CD4-positive, alpha-beta T cell treated with Interleukin-17A for 4 hours (primary cell): ENCODE data around the gene CEBPA.

ENCODE experiments used
- DNase-seq: peaks from one replicate; pipeline ENCODE4 v3.0.0-alpha.2; 2020; ENCODE audit warnings: mixed read lengths

The CEBPA gene

DNA sequence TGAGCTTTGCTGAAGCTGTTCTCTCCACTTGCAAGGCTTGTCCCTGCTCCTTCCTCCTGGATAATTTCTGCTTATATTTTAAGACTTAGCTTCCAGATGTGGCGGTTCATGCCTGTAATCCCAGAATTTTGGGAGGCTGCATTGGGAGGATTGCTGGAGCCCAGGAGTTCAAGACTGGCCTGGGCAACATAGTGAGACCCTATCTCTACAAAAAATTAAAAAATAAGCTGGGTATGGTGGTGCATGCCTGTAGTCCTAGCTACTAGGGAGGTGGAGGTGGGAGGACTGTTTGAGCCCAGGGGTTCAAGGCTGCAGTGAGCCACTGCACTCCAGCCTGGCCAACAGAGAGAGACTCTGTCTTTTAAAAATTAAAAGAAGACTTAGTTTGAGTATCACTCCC lies 31.6 kb downstream of the CEBPA start:
- DNase-seq = no peak

DNA sequence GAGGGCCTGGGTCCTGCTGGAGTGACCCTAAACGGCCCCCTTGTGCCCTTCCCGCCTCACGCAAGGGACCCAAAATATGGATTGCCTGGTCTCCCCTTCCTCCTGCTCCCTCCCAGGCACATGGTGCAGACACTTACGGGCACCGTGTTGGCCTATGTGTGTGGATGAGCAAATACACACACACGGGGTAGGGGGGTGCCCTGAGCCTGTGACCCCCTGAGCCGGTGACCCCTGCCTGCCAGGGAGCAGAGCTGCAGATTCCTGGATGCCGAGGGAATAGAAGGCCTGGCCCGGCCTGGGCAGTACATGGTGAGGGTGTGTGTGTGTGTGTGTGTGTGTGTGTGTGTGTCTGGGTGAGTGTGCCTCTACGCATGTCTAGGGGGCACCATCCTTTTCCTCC lies 33.3 kb downstream of the CEBPA start:
- DNase-seq = no peak

DNA sequence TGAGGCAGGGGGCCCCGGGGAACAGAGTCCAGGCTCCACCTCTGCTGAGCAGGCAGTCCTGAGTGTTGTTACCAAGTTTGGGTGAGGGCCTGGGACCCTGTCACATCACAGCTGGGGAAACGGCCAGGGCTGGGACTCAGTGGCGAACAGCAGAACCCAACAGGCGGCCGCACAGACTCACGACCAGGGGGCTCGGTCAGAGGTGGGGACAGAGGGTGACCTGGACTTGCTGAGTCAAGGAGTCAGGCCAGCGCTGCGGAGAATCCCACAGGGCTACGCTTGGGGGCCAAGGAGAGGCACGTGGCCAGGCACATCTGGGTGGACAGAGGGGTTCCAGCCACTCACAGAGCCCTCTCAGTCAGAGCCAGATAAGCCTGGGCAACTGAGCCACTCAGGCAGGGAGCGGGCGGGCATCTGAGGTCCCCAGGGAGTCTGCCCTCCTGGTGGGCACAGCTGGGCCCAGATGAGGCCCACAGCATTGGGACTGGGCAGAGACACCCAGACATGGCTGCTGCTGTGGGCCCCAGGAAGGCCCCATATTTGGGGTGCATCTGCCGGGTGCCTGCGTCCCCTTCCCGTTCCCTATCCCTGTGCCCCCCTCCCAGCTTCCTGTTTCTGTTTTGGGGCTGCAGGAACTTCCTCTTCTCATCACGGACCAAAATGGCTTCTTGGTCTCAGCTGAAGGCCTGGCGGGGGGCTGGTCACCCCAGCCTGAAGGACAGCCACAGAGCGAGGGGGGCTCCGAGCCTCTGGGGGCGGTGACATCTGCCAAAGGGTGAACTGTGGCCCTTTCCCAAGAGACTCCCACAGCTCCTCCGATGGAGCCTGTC lies 34.0 kb downstream of the CEBPA start:
- no peak for DNase-seq

DNA sequence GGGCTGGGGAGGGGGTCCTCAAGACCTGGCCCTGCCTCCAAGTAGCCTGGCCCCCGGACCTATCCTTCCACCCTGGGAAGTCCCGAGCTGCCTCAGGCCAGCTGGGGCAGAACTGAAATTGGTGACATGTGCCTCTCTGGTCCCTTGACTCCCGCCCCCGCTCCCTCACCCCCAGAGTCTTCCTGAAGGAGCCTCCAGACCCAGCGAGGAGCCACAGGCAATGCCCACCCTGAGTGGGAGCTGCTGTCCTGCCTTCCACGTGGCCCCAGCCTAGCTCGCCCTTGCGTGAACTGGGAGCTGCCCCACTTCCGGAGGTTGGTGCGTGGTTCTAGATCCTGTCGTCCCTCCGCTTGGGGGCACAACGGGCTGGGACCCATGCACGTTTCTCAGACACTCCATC lies 34.6 kb downstream of the CEBPA start:
- DNase-seq = no peak

DNA sequence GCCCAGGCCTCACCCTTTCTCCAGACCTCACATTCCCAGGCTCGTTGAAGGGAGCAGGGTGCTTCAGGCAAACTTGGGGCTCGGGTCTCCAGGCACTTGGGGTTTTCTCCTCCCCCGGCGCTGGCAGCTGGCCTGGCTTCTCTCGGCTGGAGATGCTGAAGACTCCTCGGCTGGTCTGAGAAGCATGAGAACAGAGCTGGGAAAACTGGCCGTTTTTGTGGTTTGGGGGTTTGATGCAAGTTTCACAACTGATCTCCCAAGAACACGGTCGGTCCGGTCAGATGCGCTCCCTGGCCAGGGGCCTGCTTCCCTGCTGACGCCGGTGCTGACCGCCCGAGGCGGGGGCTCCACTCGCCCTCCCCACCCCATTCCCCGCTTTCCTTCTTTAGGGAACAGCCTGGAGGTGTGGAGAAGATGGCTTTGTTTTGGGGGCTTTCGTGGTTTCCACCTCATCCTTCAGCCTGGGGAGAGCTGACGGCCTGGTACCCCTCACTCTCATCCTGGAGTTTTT lies 35.3 kb downstream of the CEBPA start:
- DNase-seq = no peak

DNA sequence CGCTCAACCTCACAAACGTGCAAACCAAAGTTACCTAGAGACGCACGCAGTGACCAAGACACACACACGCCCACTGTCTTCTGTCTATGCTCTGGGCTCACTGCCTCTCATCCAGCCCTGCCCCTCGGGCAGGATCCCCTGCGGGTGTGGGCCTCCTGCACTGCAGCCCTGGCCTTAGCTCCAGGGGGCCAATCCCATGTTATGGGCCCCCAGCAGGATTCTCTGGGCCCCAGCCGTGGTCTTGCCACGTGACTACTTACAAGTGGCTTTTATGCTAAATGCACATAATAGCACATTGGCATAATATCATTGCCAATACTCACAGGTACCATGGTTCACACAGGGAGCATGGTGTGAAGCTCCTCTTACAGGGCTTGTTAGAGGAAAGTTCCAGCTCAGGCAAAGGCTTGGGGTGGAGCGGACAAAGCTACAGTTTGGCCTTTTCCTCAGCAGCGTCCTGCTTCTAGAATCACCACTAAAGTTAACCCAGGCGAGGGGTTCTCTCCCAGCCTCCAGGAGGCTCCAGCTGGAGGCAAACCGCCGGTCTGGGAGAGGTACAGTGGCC lies 37.4 kb downstream of the CEBPA start:
- no peak for DNase-seq

DNA sequence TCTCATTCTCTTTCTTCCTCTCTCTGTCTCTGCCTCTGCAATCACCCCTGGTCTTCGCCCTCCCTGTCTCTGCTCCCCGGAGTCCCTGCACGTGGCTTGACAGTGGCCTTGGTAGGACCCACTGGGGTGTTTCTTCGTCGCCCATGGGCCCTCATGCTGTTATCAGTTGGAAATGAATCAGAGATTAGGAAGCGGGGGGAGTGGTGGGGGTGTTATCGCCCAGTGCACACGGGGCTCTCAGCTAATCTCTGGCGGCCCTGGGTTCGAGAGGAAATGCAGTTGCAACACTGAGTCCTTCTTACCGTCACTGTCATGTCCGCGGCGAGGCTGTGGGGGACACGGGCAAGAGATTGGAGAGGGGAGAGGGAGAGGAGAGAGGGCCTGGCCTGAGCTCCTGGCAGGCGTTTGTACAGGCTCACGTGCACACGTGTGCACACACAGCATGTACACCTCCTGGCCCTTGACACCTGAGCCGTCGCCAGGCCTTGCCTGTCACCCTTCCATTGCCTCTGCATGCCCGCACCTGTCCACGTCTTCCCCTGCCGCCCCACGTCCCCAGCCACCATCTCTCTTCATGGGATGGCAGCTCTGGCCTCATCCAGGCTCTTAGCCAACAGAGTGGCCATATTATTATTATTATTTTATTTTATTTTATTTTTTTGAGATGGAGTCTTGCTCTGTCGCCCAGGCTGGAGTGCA lies 38.9 kb downstream of the CEBPA start:
- DNase-seq = no peak

DNA sequence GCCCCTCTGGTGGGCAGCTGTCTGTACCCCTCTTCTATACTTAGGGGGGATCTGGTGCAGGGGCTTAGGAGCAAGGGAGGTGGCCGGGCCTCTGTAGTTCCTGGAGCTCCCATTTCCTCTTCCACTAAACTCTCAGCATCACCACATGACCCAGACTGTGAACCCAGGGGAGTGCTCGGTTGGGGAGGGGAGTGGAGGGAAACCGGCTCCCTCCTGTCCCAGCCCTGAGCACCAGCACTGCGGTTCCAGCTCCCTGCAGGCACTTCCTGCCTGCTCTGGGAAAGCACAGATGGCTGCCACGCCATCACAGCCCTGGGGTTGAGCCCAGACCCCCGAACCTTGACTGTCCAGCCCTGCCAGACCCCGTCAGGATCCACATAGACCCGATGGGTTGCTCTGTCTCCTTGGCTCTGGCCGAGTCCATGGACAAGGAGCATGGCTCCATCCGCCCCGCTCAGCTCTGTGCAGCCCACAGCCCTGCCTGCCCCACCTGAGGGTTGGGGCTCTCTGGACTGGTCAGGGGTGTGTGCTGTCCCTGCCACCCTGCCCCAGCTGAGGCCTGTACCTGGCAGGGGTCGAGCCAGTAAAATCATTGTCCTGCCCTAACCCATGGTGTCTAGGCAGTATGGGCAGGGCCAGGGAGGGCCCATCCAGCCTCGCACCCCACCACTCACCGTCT lies 40.7 kb downstream of the CEBPA start:
- no peak for DNase-seq

DNA sequence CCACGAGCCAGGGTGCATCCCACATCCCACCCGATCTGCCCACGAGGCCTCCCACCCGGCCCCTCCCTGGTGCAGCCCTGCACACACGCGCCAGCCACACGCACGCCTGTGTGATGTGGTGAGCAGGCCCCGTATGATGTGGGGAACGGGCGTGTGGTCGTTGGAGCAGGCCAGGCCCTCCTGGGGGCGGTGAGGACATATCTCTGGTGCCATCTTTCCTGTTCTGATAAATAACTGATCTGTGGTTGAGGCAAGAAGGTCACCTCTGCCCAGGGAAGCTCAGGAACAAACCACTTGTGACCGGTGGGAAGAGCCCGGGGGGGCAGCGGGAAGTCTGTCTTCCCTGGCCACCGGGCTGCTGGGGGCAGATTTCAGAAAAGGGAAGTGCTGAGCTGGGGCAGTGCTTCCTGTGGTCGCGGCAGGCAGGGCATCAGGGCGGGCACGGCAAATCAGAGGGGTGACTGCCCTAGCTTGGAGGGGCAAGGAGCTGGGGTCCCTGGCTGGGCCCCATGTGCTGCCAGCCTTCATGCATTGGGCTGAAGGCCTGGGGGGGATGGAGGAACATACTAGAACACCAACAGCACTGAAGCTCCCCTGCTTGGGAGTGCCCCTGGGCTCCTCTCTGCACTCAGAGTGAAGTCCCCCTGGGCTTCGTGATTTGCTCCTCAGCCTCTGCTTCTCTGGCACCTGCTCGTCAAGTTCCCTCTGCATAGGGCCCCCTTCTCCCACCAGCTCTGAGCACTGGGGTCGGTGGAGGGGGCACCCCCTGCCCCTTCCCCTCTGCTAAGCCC lies 41.5 kb downstream of the CEBPA start:
- no peak for DNase-seq

DNA sequence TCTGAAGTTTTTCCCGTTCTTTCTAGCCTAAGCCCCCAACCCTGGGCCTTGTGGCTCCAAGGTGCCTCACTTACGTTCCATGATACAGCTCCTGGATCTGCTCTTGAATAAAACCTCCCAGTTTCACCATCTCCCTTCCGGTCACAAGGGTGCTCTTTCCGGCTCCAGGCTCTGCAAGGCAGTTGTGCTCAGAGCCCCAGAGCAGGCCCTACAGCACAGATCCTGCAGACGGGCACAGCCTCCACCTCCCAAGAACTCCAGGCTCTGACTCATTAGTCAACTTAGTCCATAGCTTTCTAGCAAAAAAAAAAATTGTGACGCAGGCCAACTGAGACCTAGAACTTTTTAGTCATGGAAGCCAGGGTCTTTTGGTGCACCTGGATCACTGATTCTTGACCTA lies 42.8 kb downstream of the CEBPA start:
- no peak for DNase-seq

DNA sequence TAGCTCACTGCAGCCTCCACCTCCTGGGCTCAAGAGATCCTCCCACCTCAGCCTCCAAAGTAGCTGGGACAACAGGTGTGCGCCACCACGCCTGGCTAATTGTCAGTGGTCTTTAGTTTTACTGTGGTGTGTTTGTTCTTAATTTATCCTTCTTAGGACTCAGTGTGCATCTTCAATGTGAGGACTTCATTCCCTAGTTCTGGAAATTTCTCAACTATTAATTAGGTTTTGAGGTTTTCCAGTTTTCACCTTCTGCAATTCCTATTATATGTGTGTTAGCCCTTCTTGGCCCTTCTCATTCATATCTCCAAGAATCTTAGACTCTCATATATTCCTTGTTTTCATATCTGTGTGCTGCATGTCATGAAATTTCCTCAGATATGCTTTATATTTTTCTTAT lies 44.5 kb downstream of the CEBPA start:
- no peak for DNase-seq

DNA sequence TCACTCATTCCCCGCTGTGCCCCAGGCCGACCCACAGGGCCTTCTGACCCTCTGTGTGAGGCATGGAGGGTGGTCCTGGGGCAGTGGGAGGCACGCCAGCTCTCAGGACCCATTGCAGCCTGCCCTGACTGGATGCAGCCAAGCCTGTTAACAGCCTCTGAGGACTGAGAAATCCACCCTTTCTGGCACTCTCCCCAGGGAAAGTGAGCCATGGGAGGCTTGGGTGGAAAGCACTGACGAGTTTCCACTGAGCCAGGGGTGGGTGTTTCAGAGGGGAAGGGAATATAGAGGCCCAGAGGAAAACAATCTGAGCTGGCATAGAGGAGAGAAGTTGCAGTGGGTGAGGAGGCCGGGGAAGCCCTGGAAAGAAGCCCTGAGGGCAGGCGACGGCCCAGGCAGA lies 46.1 kb downstream of the CEBPA start:
- DNase-seq = no peak

DNA sequence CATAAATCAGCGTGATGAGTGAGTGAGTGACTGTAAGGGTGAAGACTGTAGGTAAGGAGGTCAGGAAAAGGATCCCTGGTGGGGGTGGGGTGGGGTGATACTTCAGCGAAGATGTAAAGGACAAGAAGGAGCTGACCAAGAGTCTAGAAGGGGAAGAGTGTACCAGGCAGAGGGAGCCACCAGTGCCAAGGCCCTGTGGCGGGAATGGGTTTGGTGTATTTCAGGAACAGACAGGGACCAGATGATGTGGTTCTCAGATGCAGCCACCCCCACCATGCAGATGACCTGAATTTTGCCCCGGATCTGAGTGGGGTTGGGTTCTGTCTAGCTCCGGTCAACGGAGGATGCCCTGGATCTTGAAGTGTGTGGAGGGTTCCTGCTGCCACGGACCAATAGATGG lies 46.6 kb downstream of the CEBPA start:
- DNase-seq = no peak

DNA sequence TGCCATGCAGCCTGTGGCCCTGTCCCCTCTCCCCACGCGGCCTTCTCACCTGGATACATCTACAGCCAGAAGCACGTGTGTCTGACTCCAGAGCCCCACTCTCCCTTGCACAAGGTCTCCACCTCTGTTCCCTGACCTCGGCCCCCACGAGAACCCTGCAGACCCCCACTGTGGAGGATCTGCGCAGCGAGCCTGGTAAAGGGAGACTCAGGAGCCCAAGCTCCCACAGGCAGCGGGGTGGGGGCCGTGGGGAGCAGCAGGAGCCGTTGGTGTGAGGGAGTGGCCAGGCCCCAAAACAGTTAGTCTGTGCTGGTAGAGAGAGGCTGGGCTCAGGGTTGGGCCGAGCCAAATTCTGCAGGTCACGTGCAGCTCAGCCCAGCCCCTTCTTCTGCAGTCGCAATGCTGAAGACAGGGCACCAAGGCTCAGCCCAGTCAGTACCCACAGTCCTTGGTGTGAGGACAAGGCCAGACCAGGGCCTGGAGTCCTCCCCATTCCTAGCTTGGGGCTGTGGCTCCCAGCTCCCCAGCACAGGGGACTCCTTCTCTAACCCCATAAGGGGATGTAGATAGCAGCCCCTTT lies 48.0 kb downstream of the CEBPA start:
- DNase-seq = no peak

DNA sequence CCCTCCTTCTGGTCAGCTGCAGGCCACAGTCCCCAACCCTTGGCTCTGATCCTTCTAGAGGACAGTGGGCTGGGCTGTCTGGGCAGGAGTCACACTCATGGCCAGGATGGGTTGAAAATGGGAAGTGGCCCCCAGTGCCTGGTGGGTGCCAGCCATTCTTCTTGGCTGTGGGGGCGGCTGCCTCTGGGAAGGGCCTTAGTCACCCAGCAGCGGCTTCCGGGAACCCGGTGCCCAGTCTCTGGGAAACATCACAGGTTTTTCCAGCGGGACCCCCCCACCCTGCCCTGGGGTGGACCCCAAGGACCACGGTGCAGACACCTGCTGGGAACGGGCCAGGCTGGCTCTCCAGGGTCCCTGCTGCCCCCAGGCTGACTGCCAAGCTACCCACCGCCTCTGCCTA lies 49.4 kb downstream of the CEBPA start:
- DNase-seq = no peak

DNA sequence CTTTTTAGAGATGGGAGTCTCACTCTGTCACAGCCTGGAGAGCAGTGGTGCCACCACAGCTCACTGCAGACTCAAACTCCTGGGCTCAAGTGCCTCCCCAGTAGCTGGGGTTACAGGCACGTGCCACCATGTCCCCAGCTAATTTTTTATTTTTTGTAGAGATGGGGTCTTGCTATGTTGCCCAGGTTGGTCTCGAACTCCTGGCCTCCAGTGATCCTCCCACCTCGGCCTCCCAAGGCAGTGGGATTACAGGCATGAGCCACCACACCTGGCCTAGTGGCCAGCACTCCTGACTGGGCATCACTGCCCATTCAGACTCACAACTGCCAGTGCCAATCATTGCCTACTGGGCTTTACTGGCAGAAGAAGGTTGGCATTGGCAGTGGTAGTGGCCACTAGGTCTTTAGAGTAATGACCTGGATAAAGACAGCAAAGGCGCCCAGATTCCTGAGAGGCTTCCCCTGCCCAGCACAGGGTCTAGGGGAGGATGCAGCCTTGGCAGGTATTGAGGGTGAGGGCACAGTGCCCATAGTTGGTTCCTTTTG lies 49.8 kb downstream of the CEBPA start:
- DNase-seq = no peak

DNA sequence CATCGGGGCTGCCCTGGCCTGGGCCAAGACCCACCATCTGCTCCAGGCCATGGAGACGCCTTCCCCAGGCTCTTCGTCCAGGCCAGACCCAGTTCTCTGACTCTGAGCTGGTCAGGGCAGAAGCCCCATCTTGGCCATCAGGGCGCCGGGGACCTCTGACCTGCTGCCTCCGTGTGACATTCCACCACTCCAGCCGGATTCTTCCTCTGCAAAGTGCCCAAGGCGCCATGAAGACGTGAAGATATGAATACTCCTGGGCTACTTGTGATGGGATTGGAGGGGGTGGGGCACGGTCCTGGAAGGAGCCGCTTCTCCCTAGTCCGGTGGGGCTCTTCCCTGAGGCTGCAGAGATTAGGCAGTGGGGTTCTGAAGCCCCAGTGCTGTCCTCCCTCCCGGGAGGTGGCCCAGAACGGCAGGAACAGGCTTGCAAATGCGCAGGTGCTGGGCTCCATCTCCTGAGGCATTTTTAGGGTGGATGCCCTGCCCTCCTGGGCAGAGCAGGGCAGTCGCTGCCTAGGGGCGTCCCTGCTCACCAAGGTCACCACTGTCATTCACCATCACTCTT lies 50.7 kb downstream of the CEBPA start:
- no peak for DNase-seq

DNA sequence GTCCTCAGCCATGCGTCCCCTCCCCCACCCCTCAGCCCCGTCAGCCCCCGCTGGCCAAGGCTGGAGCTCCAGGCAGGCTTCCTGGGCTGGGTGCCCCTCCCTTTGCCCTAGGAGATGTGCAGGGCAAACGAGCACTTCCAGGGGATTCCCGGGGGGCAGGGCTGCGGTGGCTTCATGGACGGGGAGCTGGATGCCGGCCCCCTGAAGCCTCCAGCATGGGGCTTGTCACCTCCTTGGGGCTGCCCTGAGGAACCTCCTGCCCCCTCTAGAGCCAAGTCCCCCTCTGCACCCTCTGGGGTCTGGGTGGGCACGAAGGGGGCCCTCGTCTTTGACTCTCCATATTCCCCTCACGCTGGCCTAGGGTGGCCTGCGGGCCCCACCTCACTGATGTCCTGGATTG lies 51.3 kb downstream of the CEBPA start:
- DNase-seq = no peak

DNA sequence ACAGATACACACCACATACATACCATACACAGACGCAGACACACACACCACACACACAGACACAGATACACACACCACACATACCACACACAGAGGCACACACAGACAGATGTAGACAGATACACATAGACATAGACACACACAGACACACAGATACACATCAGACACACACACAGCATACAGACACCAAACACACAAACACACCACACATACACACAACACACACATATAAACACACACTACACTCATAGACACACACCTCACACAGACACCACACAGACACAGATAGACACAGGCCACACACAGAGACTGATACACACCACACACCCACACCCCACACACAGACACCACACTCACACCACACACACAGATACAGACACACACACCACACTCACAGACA lies 51.8 kb downstream of the CEBPA start:
- DNase-seq = no peak
